MG63 (cell line): Measurements from ENCODE around the gene GARS1. TPM values are rescaled to one million over a fixed set of nuclear protein-coding genes. Genes with fewer than 3 reads are reported as not detected.

Experiments
- DNase-seq: peaks from one replicate; pipeline ENCODE4 v3.0.0-alpha.2; 2020
- H3K27me3 ChIP-seq: fragments of 250-450 bp; sonication (Bioruptor Pico); 2 replicates; pipeline ENCODE4 v1.5.1; 2020; ENCODE audit warnings: mild to moderate bottlenecking, moderate library complexity
- H3K36me3 ChIP-seq: fragments of 250-450 bp; sonication (Bioruptor Pico); 2 replicates; pipeline ENCODE4 v1.5.1; 2020; ENCODE audit warnings: mild to moderate bottlenecking, moderate library complexity
- H3K4me3 ChIP-seq: fragments of 250-450 bp; sonication (Bioruptor Pico); 2 replicates; pipeline ENCODE4 v1.5.1; 2020; ENCODE audit warnings: mild to moderate bottlenecking, moderate library complexity
- H3K9me3 ChIP-seq: fragments of 250-450 bp; sonication (Bioruptor Pico); 2 replicates; pipeline ENCODE4 v1.5.1; 2020; ENCODE audit warnings: mild to moderate bottlenecking, moderate library complexity
- total RNA-seq: library from RNA; depleted of rRNA; stranded (reverse); fragments of >200 nt; shearing (Covaris generic); gene quantifications from 2 replicates; pipeline ENCODE4 v1.2.3, GENCODE V29; 2014; ENCODE audit warnings: low replicate concordance

The GARS1 gene
- total RNA-seq, 1 experiment from 2014 or later = 351 TPM

GRCh38 chr7:30656006-30656957 is 61.6 kb downstream of the GARS1 start:
- Histone ChIP-seq H3K4me3 (no peak overlapping the region), H3K27me3 (no peaks in the 10 kb centered on the region), H3K9me3 (no peaks in the 10 kb centered on the region), H3K36me3 (no peaks in the 10 kb centered on the region)
- no peak for DNase-seq

GRCh38 chr7:30657131-30657530 is 62.5 kb downstream of the GARS1 start:
- H3K9me3 ChIP-seq = no peaks in the 10 kb centered on the region
- DNase-seq = no peak

GRCh38 chr7:30658479-30659074 is 63.9 kb downstream of the GARS1 start:
- H3K9me3 ChIP-seq = no peaks in the 10 kb centered on the region
- H3K36me3 ChIP-seq = no peaks in the 10 kb centered on the region
- no peaks in the 10 kb centered on the region for H3K27me3 ChIP-seq
- H3K4me3 ChIP-seq = no peak overlapping the region
- no peak for DNase-seq

More at GRCh38 chr7:30657131-30657530, 62.5 kb downstream of the GARS1 start:
- H3K36me3 ChIP-seq = no peaks in the 10 kb centered on the region
- no peak overlapping the region for H3K4me3 ChIP-seq
- no peaks in the 10 kb centered on the region for H3K27me3 ChIP-seq

- Histone ChIP-seq H3K27me3 (no peaks in the 10 kb centered on the region), H3K4me3 (no peak overlapping the region), H3K36me3 (no peaks in the 10 kb centered on the region), H3K9me3 (no peaks in the 10 kb centered on the region)
- peak; percentile 41 for DNase-seq
Observed at GRCh38 chr7:30659312-30659711, 64.6 kb downstream of the GARS1 start.

- H3K36me3 ChIP-seq = no peaks in the 10 kb centered on the region
- no peak overlapping the region for H3K4me3 ChIP-seq
- no peaks in the 10 kb centered on the region for H3K27me3 ChIP-seq
- H3K9me3 ChIP-seq = no peaks in the 10 kb centered on the region
- no peak for DNase-seq
Observed at GRCh38 chr7:30660331-30661255, 65.9 kb downstream of the GARS1 start.

- H3K36me3 ChIP-seq = no peaks in the 10 kb centered on the region
- H3K9me3 ChIP-seq = no peaks in the 10 kb centered on the region
- DNase-seq = no peak
Observed at GRCh38 chr7:30661926-30662325, 67.2 kb downstream of the GARS1 start.

GRCh38 chr7:30662431-30662939 is 67.8 kb downstream of the GARS1 start:
- no peaks in the 10 kb centered on the region for H3K9me3 ChIP-seq
- no peak for DNase-seq

More at GRCh38 chr7:30661926-30662325, 67.2 kb downstream of the GARS1 start:
- Histone ChIP-seq H3K4me3 (no peak overlapping the region), H3K27me3 (no peaks in the 10 kb centered on the region)

GRCh38 chr7:30663414-30663813 is 68.7 kb downstream of the GARS1 start:
- Histone ChIP-seq H3K27me3 (no peaks in the 10 kb centered on the region), H3K4me3 (no peak overlapping the region), H3K36me3 (no peaks in the 10 kb centered on the region), H3K9me3 (no peaks in the 10 kb centered on the region)
- DNase-seq = no peak

More at GRCh38 chr7:30662431-30662939, 67.8 kb downstream of the GARS1 start:
- Histone ChIP-seq H3K27me3 (no peaks in the 10 kb centered on the region), H3K36me3 (no peaks in the 10 kb centered on the region), H3K4me3 (no peak overlapping the region)

GRCh38 chr7:30664184-30664885 is 69.7 kb downstream of the GARS1 start:
- Histone ChIP-seq H3K4me3 (no peak overlapping the region), H3K36me3 (no peaks in the 10 kb centered on the region), H3K9me3 (no peaks in the 10 kb centered on the region), H3K27me3 (no peaks in the 10 kb centered on the region)
- DNase-seq = no peak

GRCh38 chr7:30665043-30665442 is 70.4 kb downstream of the GARS1 start:
- no peak for DNase-seq
- Histone ChIP-seq H3K4me3 (no peak overlapping the region), H3K9me3 (no peaks in the 10 kb centered on the region), H3K27me3 (no peaks in the 10 kb centered on the region), H3K36me3 (no peaks in the 10 kb centered on the region)

- Histone ChIP-seq H3K4me3 (no peak overlapping the region), H3K27me3 (no peaks in the 10 kb centered on the region), H3K9me3 (no peaks in the 10 kb centered on the region), H3K36me3 (no peaks in the 10 kb centered on the region)
- DNase-seq = no peak
Observed at GRCh38 chr7:30665449-30665848, 70.8 kb downstream of the GARS1 start.

- Histone ChIP-seq H3K27me3 (no peaks in the 10 kb centered on the region), H3K36me3 (no peaks in the 10 kb centered on the region), H3K4me3 (no peak overlapping the region), H3K9me3 (no peaks in the 10 kb centered on the region)
- DNase-seq = no peak
Observed at GRCh38 chr7:30667172-30667571, 72.5 kb downstream of the GARS1 start.

GRCh38 chr7:30668102-30668501 is 73.4 kb downstream of the GARS1 start:
- H3K36me3 ChIP-seq = no peaks in the 10 kb centered on the region
- H3K4me3 ChIP-seq = no peak overlapping the region
- no peaks in the 10 kb centered on the region for H3K27me3 ChIP-seq
- H3K9me3 ChIP-seq = no peaks in the 10 kb centered on the region
- DNase-seq = no peak

- DNase-seq = peak; percentile 59
Observed at GRCh38 chr7:30671793-30672465, 77.3 kb downstream of the GARS1 start.

GRCh38 chr7:30674420-30674819 is 79.7 kb downstream of the GARS1 start:
- H3K4me3 ChIP-seq = no peak overlapping the region
- no peaks in the 10 kb centered on the region for H3K36me3 ChIP-seq
- no peak for DNase-seq
- peaks cover 27% of the 10 kb centered on the region; the same call in 1 of the 2 replicates for H3K27me3 ChIP-seq
- H3K9me3 ChIP-seq = no peaks in the 10 kb centered on the region

More at GRCh38 chr7:30671793-30672465, 77.3 kb downstream of the GARS1 start:
- Histone ChIP-seq H3K36me3 (no peaks in the 10 kb centered on the region), H3K4me3 (no peak overlapping the region), H3K9me3 (no peaks in the 10 kb centered on the region), H3K27me3 (peaks cover 9% of the 10 kb centered on the region; the same call in 1 of the 2 replicates)
